ENCODE results near the gene CIAO2A. TPM values are rescaled to one million over a fixed set of nuclear protein-coding genes. Genes with fewer than 3 reads are reported as not detected.

The CIAO2A gene
- polyA plus RNA-seq, 1 donor from 2014 or later: 156 TPM

DNA sequence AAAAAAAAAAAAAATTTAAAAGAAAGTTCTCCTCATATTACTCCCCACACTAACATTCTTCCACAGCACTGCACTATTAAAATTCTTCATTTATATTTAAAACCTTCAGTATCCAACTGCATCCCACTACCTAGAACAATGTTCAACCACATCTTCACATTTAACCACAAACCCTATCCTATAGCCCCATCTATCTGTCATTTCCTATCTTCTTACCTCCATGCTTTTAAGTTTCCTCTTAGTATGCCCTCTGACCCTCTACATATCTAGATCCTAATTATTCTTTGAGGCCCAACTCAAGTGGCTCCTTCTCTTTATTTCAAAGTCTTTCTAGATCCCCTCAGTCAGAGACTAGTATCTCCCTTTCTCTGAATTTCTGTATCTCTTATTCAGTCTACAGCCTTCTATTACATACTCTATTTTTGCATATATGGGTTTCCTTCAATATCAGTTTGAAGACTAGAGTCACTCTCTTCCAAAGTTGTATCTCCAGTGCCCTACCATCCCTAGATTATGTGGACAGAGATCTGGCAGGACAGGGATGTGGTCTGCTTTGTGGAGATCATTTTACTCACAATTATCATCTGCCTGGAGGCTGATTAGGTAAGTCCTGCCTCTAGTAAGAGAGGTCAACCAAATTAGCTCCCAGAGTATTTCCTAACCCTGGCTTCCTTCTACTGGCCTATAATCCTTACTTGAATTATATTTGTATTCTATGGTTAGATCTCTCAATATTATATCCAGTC, 1.4 kb downstream of the CIAO2A start:
- Histone ChIP-seq H3K4me2 (ENCODE audit: low read length) (peak overlapping the region; percentile 76), H3K9me2 (ENCODE audit: insufficient read depth, low read length) (no peaks in the 10 kb centered on the region), H4K20me1 (ENCODE audit: insufficient read depth) (no peaks in the 10 kb centered on the region), H3K27me3 (ENCODE audit: insufficient read depth, low read depth, low read length) (no peaks in the 10 kb centered on the region), H3F3A (ENCODE audit: insufficient read depth, low read length, poor library complexity, severe bottlenecking) (no peaks in the 10 kb centered on the region), H3K9ac (ENCODE audit: low read length) (peak overlapping the region; percentile 85), H3K4me3 (ENCODE audit: low read length) (peak overlapping the region; percentile 82), H3K9me3 (ENCODE audit: low read length) (no peaks in the 10 kb centered on the region), H3K79me2 (replicated peaks; ENCODE audit: insufficient read depth, low read length) (peaks cover 27% of the 10 kb centered on the region), H3K36me3 (ENCODE audit: insufficient read depth, low read length) (peaks cover 8% of the 10 kb centered on the region), H2AFZ (ENCODE audit: low read depth, low read length) (no peak overlapping the region), H3K27ac (ENCODE audit: low read length) (no peak overlapping the region)
- TF ChIP-seq, protein P1, sequence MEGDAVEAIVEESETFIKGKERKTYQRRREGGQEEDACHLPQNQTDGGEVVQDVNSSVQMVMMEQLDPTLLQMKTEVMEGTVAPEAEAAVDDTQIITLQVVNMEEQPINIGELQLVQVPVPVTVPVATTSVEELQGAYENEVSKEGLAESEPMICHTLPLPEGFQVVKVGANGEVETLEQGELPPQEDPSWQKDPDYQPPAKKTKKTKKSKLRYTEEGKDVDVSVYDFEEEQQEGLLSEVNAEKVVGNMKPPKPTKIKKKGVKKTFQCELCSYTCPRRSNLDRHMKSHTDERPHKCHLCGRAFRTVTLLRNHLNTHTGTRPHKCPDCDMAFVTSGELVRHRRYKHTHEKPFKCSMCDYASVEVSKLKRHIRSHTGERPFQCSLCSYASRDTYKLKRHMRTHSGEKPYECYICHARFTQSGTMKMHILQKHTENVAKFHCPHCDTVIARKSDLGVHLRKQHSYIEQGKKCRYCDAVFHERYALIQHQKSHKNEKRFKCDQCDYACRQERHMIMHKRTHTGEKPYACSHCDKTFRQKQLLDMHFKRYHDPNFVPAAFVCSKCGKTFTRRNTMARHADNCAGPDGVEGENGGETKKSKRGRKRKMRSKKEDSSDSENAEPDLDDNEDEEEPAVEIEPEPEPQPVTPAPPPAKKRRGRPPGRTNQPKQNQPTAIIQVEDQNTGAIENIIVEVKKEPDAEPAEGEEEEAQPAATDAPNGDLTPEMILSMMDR (IDR thresholded peaks at IDR 0.05; ENCODE audit: poor library complexity, severe bottlenecking): peak; percentile 20
- TF ChIP-seq, protein P2, sequence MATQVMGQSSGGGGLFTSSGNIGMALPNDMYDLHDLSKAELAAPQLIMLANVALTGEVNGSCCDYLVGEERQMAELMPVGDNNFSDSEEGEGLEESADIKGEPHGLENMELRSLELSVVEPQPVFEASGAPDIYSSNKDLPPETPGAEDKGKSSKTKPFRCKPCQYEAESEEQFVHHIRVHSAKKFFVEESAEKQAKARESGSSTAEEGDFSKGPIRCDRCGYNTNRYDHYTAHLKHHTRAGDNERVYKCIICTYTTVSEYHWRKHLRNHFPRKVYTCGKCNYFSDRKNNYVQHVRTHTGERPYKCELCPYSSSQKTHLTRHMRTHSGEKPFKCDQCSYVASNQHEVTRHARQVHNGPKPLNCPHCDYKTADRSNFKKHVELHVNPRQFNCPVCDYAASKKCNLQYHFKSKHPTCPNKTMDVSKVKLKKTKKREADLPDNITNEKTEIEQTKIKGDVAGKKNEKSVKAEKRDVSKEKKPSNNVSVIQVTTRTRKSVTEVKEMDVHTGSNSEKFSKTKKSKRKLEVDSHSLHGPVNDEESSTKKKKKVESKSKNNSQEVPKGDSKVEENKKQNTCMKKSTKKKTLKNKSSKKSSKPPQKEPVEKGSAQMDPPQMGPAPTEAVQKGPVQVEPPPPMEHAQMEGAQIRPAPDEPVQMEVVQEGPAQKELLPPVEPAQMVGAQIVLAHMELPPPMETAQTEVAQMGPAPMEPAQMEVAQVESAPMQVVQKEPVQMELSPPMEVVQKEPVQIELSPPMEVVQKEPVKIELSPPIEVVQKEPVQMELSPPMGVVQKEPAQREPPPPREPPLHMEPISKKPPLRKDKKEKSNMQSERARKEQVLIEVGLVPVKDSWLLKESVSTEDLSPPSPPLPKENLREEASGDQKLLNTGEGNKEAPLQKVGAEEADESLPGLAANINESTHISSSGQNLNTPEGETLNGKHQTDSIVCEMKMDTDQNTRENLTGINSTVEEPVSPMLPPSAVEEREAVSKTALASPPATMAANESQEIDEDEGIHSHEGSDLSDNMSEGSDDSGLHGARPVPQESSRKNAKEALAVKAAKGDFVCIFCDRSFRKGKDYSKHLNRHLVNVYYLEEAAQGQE (IDR thresholded peaks at IDR 0.05; ENCODE audit: borderline replicate concordance): no peak

DNA sequence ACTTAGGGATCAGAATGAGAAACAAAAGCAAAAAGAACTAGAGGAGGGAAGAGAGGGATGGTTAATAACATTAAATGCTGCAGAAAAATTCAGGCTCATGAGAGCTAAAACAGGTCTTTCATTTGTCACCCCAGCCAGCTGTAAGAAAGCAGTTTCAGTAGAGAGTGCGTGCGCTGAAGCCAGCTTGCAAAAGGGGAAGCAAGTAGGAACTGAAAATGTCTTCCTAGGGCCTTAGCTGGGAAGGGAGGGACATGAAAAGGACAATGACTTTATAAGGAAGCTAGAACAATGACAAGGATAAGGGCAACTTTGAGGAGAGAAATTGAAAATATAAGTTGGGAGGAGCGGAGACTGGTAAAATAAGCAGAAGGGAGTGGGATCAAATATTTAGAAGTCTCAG, 3.1 kb downstream of the CIAO2A start:
- Histone ChIP-seq H3F3A (ENCODE audit: insufficient read depth, low read length, poor library complexity, severe bottlenecking) (no peaks in the 10 kb centered on the region), H3K36me3 (ENCODE audit: insufficient read depth, low read length) (peaks cover 8% of the 10 kb centered on the region), H3K79me2 (replicated peaks; ENCODE audit: insufficient read depth, low read length) (peaks cover 14% of the 10 kb centered on the region), H2AFZ (ENCODE audit: low read depth, low read length) (no peak overlapping the region), H3K9me2 (ENCODE audit: insufficient read depth, low read length) (no peaks in the 10 kb centered on the region), H4K20me1 (ENCODE audit: insufficient read depth) (no peaks in the 10 kb centered on the region), H3K27me3 (ENCODE audit: insufficient read depth, low read depth, low read length) (no peaks in the 10 kb centered on the region), H3K27ac (ENCODE audit: low read length) (no peak overlapping the region), H3K4me2 (ENCODE audit: low read length) (no peak overlapping the region), H3K9me3 (ENCODE audit: low read length) (no peaks in the 10 kb centered on the region), H3K9ac (ENCODE audit: low read length) (no peak overlapping the region), H3K4me3 (ENCODE audit: low read length) (no peak overlapping the region)
- TF ChIP-seq SMC3 (conservative IDR thresholded peaks at IDR 0.05; ENCODE audit: poor library complexity): no peak
- no peak for TF ChIP-seq EZH2 (IDR thresholded peaks at IDR 0.05; ENCODE audit: borderline replicate concordance, insufficient read depth, low read length, poor library complexity, severe bottlenecking)
- no peak for TF ChIP-seq EP300 (conservative IDR thresholded peaks at IDR 0.05; ENCODE audit: poor library complexity, severe bottlenecking)
- TF ChIP-seq, protein P2 (IDR thresholded peaks at IDR 0.05; ENCODE audit: borderline replicate concordance): no peak
- no peak for TF ChIP-seq TAF1 (IDR thresholded peaks at IDR 0.05; ENCODE audit: low read depth)
- TF ChIP-seq MXI1 (conservative IDR thresholded peaks at IDR 0.05; ENCODE audit: poor library complexity, severe bottlenecking): no peak
- no peak for TF ChIP-seq RAD21 (conservative IDR thresholded peaks at IDR 0.05)
- TF ChIP-seq, protein P1 (IDR thresholded peaks at IDR 0.05; ENCODE audit: poor library complexity, severe bottlenecking): no peak
- no peak for TF ChIP-seq POLR2AphosphoS5 (IDR thresholded peaks at IDR 0.05)

Measured in neural cell (in vitro differentiated cells).